Muscle layer of duodenum (tissue), 2 donors: ENCODE data around the gene MRC2.
"Not testable (repeated sequence)": the region's sequence is repeated elsewhere in the genome, so short reads cannot be mapped to it uniquely, and the experiment has no call there.

Experiments used
- H3K27ac ChIP-seq: one replicate; pipeline ENCODE4 v1.7.0; 2013; ENCODE audit warnings: mild to moderate bottlenecking, low read length
- H3K27me3 ChIP-seq: one replicate; pipeline ENCODE4 v1.7.0; 2013; ENCODE audit warnings: low read depth, mild to moderate bottlenecking, control low read depth, low read length
- H3K36me3 ChIP-seq, 2 donors: one replicate each; pipeline ENCODE4 v1.7.0; 2013; ENCODE audit warnings: low read length in 2 of 2, control low read depth in 1 of 2, mild to moderate bottlenecking in 1 of 2; ENCODE audit not compliant: insufficient read depth in 2 of 2, control insufficient read depth in 1 of 2
- H3K4me1 ChIP-seq, 2 donors: one replicate each; pipeline ENCODE4 v1.7.0; 2013; ENCODE audit warnings: low read length in 2 of 2, mild to moderate bottlenecking in 2 of 2, control low read depth in 1 of 2, moderate library complexity in 1 of 2; ENCODE audit not compliant: insufficient read depth in 2 of 2, control insufficient read depth in 1 of 2
- H3K4me3 ChIP-seq, 2 donors: one replicate each; pipeline ENCODE4 v1.7.0; 2013; ENCODE audit warnings: low read length in 2 of 2, low read depth in 1 of 2, mild to moderate bottlenecking in 1 of 2
- H3K9me3 ChIP-seq, 2 donors: one replicate each; pipeline ENCODE4 v1.7.0; 2013; ENCODE audit warnings: low read length in 2 of 2, control low read depth in 1 of 2, mild to moderate bottlenecking in 1 of 2; ENCODE audit not compliant: control insufficient read depth in 1 of 2
- donor health status: healthy.

The MRC2 gene

GRCh38 chr17:62595484-62595883 is 32.0 kb upstream of the MRC2 start:
- no peaks in the 10 kb centered on the region for H3K27me3 ChIP-seq
- no peaks in the 10 kb centered on the region for H3K4me1 ChIP-seq
- no peak overlapping the region for H3K4me3 ChIP-seq
- H3K9me3 ChIP-seq = no peaks in the 10 kb centered on the region
- H3K27ac ChIP-seq = no peak overlapping the region
- peaks cover 39 to 57% of the 10 kb centered on the region in 2 donors for H3K36me3 ChIP-seq

GRCh38 chr17:62596662-62597061 is 30.8 kb upstream of the MRC2 start:
- H3K36me3 ChIP-seq = peaks cover 49 to 69% of the 10 kb centered on the region in 2 donors
- no peak overlapping the region for H3K4me3 ChIP-seq
- no peaks in the 10 kb centered on the region for H3K4me1 ChIP-seq
- no peak overlapping the region for H3K27ac ChIP-seq
- no peaks in the 10 kb centered on the region for H3K27me3 ChIP-seq
- H3K9me3 ChIP-seq = no peaks in the 10 kb centered on the region

GRCh38 chr17:62597150-62597549 is 30.3 kb upstream of the MRC2 start:
- Histone ChIP-seq H3K27me3 (no peaks in the 10 kb centered on the region), H3K4me1 (no peaks in the 10 kb centered on the region), H3K9me3 (no peaks in the 10 kb centered on the region), H3K4me3 (no peak overlapping the region), H3K36me3 (peaks cover 51 to 74% of the 10 kb centered on the region in 2 donors), H3K27ac (no peak overlapping the region)

- H3K4me3 ChIP-seq = no peak overlapping the region
- no peak overlapping the region for H3K27ac ChIP-seq
These were observed 29.6 kb upstream of the MRC2 start for GRCh38 chr17:62597920-62598319.

GRCh38 chr17:62599964-62600657 is 27.4 kb upstream of the MRC2 start:
- H3K27me3 ChIP-seq = no peaks in the 10 kb centered on the region
- H3K9me3 ChIP-seq = no peaks in the 10 kb centered on the region
- peaks cover 58 to 80% of the 10 kb centered on the region in 2 donors for H3K36me3 ChIP-seq
- no peaks in the 10 kb centered on the region for H3K4me1 ChIP-seq
- no peak overlapping the region for H3K4me3 ChIP-seq
- H3K27ac ChIP-seq = no peak overlapping the region

More at GRCh38 chr17:62597920-62598319, 29.6 kb upstream of the MRC2 start:
- H3K27me3 ChIP-seq = no peaks in the 10 kb centered on the region
- peaks cover 54 to 77% of the 10 kb centered on the region in 2 donors for H3K36me3 ChIP-seq
- no peaks in the 10 kb centered on the region for H3K4me1 ChIP-seq
- H3K9me3 ChIP-seq = no peaks in the 10 kb centered on the region

GRCh38 chr17:62600805-62601204 is 26.7 kb upstream of the MRC2 start:
- no peaks in the 10 kb centered on the region for H3K27me3 ChIP-seq
- no peaks in the 10 kb centered on the region for H3K9me3 ChIP-seq
- no peak overlapping the region for H3K27ac ChIP-seq
- peaks cover 53 to 74% of the 10 kb centered on the region in 2 donors for H3K36me3 ChIP-seq
- no peaks in the 10 kb centered on the region for H3K4me1 ChIP-seq
- H3K4me3 ChIP-seq = no peak overlapping the region

- no peaks in the 10 kb centered on the region for H3K4me1 ChIP-seq
- no peak overlapping the region for H3K4me3 ChIP-seq
- H3K9me3 ChIP-seq = no peaks in the 10 kb centered on the region
- no peaks in the 10 kb centered on the region for H3K27me3 ChIP-seq
- no peak overlapping the region for H3K27ac ChIP-seq
- peaks cover 57 to 73% of the 10 kb centered on the region in 2 donors for H3K36me3 ChIP-seq
These were observed 26.0 kb upstream of the MRC2 start for GRCh38 chr17:62601471-62601870.

- H3K4me1 ChIP-seq, H3K27ac ChIP-seq, H3K4me3 ChIP-seq, H3K27me3 ChIP-seq, H3K9me3 ChIP-seq: not testable (repeated sequence)
- peaks cover 57 to 76% of the 10 kb centered on the region in 2 donors for H3K36me3 ChIP-seq
These were observed 23.7 kb upstream of the MRC2 start for GRCh38 chr17:62603783-62604182.

- H3K27me3 ChIP-seq = no peaks in the 10 kb centered on the region
- no peak overlapping the region for H3K4me3 ChIP-seq
- no peak overlapping the region for H3K27ac ChIP-seq
- H3K4me1 ChIP-seq = no peaks in the 10 kb centered on the region
- H3K9me3 ChIP-seq = no peaks in the 10 kb centered on the region
- peaks cover 58 to 75% of the 10 kb centered on the region in 2 donors for H3K36me3 ChIP-seq
These were observed 21.9 kb upstream of the MRC2 start for GRCh38 chr17:62605588-62605987.

- no peak overlapping the region for H3K27ac ChIP-seq
These were observed 16.2 kb upstream of the MRC2 start for GRCh38 chr17:62611292-62611691.

GRCh38 chr17:62611728-62612127 is 15.7 kb upstream of the MRC2 start:
- H3K27me3 ChIP-seq = no peaks in the 10 kb centered on the region
- H3K4me1 ChIP-seq = peaks cover 0 to 4% of the 10 kb centered on the region in 2 donors
- H3K4me3 ChIP-seq = no peak overlapping the region
- no peaks in the 10 kb centered on the region for H3K9me3 ChIP-seq
- peaks cover 40 to 55% of the 10 kb centered on the region in 2 donors for H3K36me3 ChIP-seq
- no peak overlapping the region for H3K27ac ChIP-seq

More at GRCh38 chr17:62611292-62611691, 16.2 kb upstream of the MRC2 start:
- Histone ChIP-seq H3K27me3 (no peaks in the 10 kb centered on the region), H3K36me3 (peaks cover 44 to 58% of the 10 kb centered on the region in 2 donors), H3K4me3 (no peak overlapping the region), H3K4me1 (peaks cover 0 to 4% of the 10 kb centered on the region in 2 donors), H3K9me3 (no peaks in the 10 kb centered on the region)

GRCh38 chr17:62612289-62612688 is 15.2 kb upstream of the MRC2 start:
- not testable (repeated sequence) for H3K27ac ChIP-seq, H3K27me3 ChIP-seq
- peaks cover 38 to 51% of the 10 kb centered on the region in 2 donors for H3K36me3 ChIP-seq

More at GRCh38 chr17:62612289-62612688, 15.2 kb upstream of the MRC2 start:
- not testable (repeated sequence) for H3K4me3 ChIP-seq, H3K9me3 ChIP-seq, H3K4me1 ChIP-seq
